Dedifferentiated amniotic fluid mesenchymal stem cell (primary cell): ENCODE results near the gene SLC2A14.
"Not testable (repeated sequence)": the region's sequence is repeated elsewhere in the genome, so short reads cannot be mapped to it uniquely, and the experiment has no call there.

Experiments
- DNase-seq: peaks from one replicate; pipeline ENCODE4 v3.0.0-alpha.2; 2016; ENCODE audit errors: extremely low spot score

The SLC2A14 gene

GRCh38 chr12:7872566-7873319, at the start of gene SLC2A14:
TSS of gene SLC2A14 (minus strand) at chr12:7872915. CDS start at chr12:7869880, 3,035 bp downstream.
- DNase-seq: no peak

GRCh38 chr12:7921181-7921580, 48.5 kb upstream of the SLC2A14 start:
- not testable (repeated sequence) for DNase-seq

GRCh38 chr12:7918268-7918590, 45.5 kb upstream of the SLC2A14 start:
- not testable (repeated sequence) for DNase-seq

GRCh38 chr12:7917392-7918267, 44.9 kb upstream of the SLC2A14 start:
- DNase-seq: no peak

GRCh38 chr12:7916936-7917335, 44.2 kb upstream of the SLC2A14 start:
- DNase-seq: no peak

- no peak for DNase-seq
Measured at GRCh38 chr12:7915661-7916403, 43.1 kb upstream of the SLC2A14 start.

- DNase-seq: not testable (repeated sequence)
Measured at GRCh38 chr12:7910106-7910505, 37.4 kb upstream of the SLC2A14 start.

GRCh38 chr12:7907009-7907408, 34.3 kb upstream of the SLC2A14 start:
- no peak for DNase-seq

- DNase-seq: not testable (repeated sequence)
Measured at GRCh38 chr12:7906303-7906702, 33.6 kb upstream of the SLC2A14 start.

- DNase-seq: not testable (repeated sequence)
Measured at GRCh38 chr12:7905600-7906125, 32.9 kb upstream of the SLC2A14 start.

- DNase-seq: no peak
Measured at GRCh38 chr12:7905071-7905470, 32.4 kb upstream of the SLC2A14 start.

- DNase-seq: not testable (repeated sequence)
Measured at GRCh38 chr12:7902416-7902815, 29.7 kb upstream of the SLC2A14 start.

GRCh38 chr12:7899755-7900154, 27.0 kb upstream of the SLC2A14 start:
- no peak for DNase-seq

- not testable (repeated sequence) for DNase-seq
Measured at GRCh38 chr12:7896726-7897125, 24.0 kb upstream of the SLC2A14 start.

GRCh38 chr12:7892186-7892980, 19.7 kb upstream of the SLC2A14 start:
- DNase-seq: no peak

GRCh38 chr12:7884689-7885088, 12.0 kb upstream of the SLC2A14 start:
- no peak for DNase-seq

- DNase-seq: not testable (repeated sequence)
Measured at GRCh38 chr12:7881736-7882120, 9.0 kb upstream of the SLC2A14 start.

GRCh38 chr12:7880952-7881735, 8.4 kb upstream of the SLC2A14 start:
- not testable (repeated sequence) for DNase-seq

- DNase-seq: no peak
Measured at GRCh38 chr12:7879246-7879645, 6.5 kb upstream of the SLC2A14 start.

GRCh38 chr12:7877420-7877819, 4.7 kb upstream of the SLC2A14 start:
- no peak for DNase-seq
